GM19238 (cell line): ENCODE results near the gene PLAGL2.

ENCODE experiments used
- DNase-seq: peaks from one replicate; pipeline ENCODE4 v3.0.0; 2011; ENCODE audit warnings: low spot score; ENCODE audit not compliant: insufficient read length

Gene PLAGL2

GRCh38 chr20:32152421-32153155 lies 55.0 kb downstream of the PLAGL2 start:
- no peak for DNase-seq

GRCh38 chr20:32150291-32150848 lies 57.2 kb downstream of the PLAGL2 start:
- DNase-seq = no peak

- no peak for DNase-seq
Observed at GRCh38 chr20:32149566-32150170, 57.9 kb downstream of the PLAGL2 start.

- no peak for DNase-seq
Observed at GRCh38 chr20:32144898-32145662, 62.5 kb downstream of the PLAGL2 start.

GRCh38 chr20:32142991-32143390 lies 64.6 kb downstream of the PLAGL2 start:
- no peak for DNase-seq
